NCI-H1417 (cell line): ENCODE data around the gene RIOK2.

Source experiments
- DNase-seq, 3 experiments: peaks; one replicate each; lab custom pipeline; 2025; lab: John Stamatoyannopoulos, UW

The RIOK2 gene

GRCh38 chr5:97125125-97125683 is 57.8 kb downstream of the RIOK2 start:
- DNase-seq, result no peak

GRCh38 chr5:97124335-97124734 is 58.7 kb downstream of the RIOK2 start:
- no peak for DNase-seq

- peak in 2 of 3 experiments; percentile 7 to 60 for DNase-seq
Observed at GRCh38 chr5:97121848-97122247, 61.2 kb downstream of the RIOK2 start.

- no peak for DNase-seq
Observed at GRCh38 chr5:97120195-97120594, 62.9 kb downstream of the RIOK2 start.

- no peak for DNase-seq
Observed at GRCh38 chr5:97119007-97119390, 64.0 kb downstream of the RIOK2 start.

- DNase-seq, result no peak
Observed at GRCh38 chr5:97118261-97119006, 64.6 kb downstream of the RIOK2 start.

GRCh38 chr5:97115932-97116331 is 67.1 kb downstream of the RIOK2 start:
- no peak for DNase-seq

GRCh38 chr5:97112230-97112629 is 70.8 kb downstream of the RIOK2 start:
- DNase-seq, result no peak

- no peak for DNase-seq
Observed at GRCh38 chr5:97111616-97112015, 71.4 kb downstream of the RIOK2 start.

GRCh38 chr5:97111004-97111403 is 72.0 kb downstream of the RIOK2 start:
- no peak for DNase-seq
